H1 (cell line): ENCODE data around the gene KRTAP12-2. TPM values are rescaled to one million over a fixed set of nuclear protein-coding genes. Genes with fewer than 3 reads are reported as not detected.
A peak's percentile ranks its signal among the peaks of the same experiment; 100 is the strongest.

Experiments used
- CTCF ChIA-PET: fragments of 300-600 bp; sonication (Branson Sonifier 250); formaldehyde crosslinking; loops from one replicate; lab custom pipeline; 2021; ENCODE audit not compliant: partially characterized antibody; lab: Charles Lee
- POLR2A ChIA-PET: fragments of 300-600 bp; sonication (Branson Sonifier 250); formaldehyde crosslinking; loops from one replicate; lab custom pipeline; 2021; ENCODE audit warnings: inconsistent platforms; ENCODE audit not compliant: partially characterized antibody; lab: Charles Lee
- DNase-seq, 2 experiments: peaks; one replicate each; pipeline versions ENCODE4 v3.0.0 to v3.0.0-alpha.2; 2010 to 2022; ENCODE audit warnings: low spot score in 2 of 2, low read depth in 1 of 2, mixed read lengths in 1 of 2
- FAIRE-seq: peaks from 2 replicates; lab custom pipeline; 2011; peaks lifted over from hg19 to GRCh38; lab: Jason Lieb, UNC
- H2AFZ ChIP-seq: 2 replicates; pipeline ENCODE4 v1.8.1; 2012; ENCODE audit warnings: low read length, inconsistent platforms
- H2AK5ac ChIP-seq: 2 replicates; pipeline ENCODE4 v1.6.1; 2013; ENCODE audit warnings: low read depth, low read length
- H2BK120ac ChIP-seq: replicated peaks from 2 replicates; pipeline ENCODE3; 2013; ENCODE audit warnings: low read depth, low read length, inconsistent platforms
- H2BK12ac ChIP-seq: 2 replicates; pipeline ENCODE4 v1.6.1; 2013; ENCODE audit warnings: low read depth, low read length
- H2BK15ac ChIP-seq: 2 replicates; pipeline ENCODE4 v1.6.1; 2013; ENCODE audit warnings: low read length
- H2BK20ac ChIP-seq: 2 replicates; pipeline ENCODE4 v1.6.1; 2013; ENCODE audit warnings: low read length
- H2BK5ac ChIP-seq: 2 replicates; pipeline ENCODE4 v1.6.1; 2013; ENCODE audit warnings: low read depth, low read length
- H3K14ac ChIP-seq: 2 replicates; pipeline ENCODE4 v1.6.1; 2013; ENCODE audit warnings: inconsistent platforms; ENCODE audit not compliant: insufficient read length
- H3K18ac ChIP-seq: 2 replicates; pipeline ENCODE4 v1.6.1; 2013; ENCODE audit warnings: low read length; ENCODE audit errors: extremely low read depth
- H3K23ac ChIP-seq: 2 replicates; pipeline ENCODE4 v1.6.1; 2013; ENCODE audit warnings: inconsistent platforms; ENCODE audit not compliant: insufficient read length
- H3K23me2 ChIP-seq: 2 replicates; pipeline ENCODE4 v1.6.1; 2013; ENCODE audit warnings: low read depth, low read length
- H3K27ac ChIP-seq: 2 replicates; pipeline ENCODE4 v1.6.1; 2011; ENCODE audit warnings: low read depth, low read length, inconsistent platforms
- H3K27me3 ChIP-seq, 4 experiments: replicated peaks in 1 of 4; 1 replicate in 1 of 4; 2 replicates in 3 of 4; pipeline versions ENCODE4 v1.6.1 to v1.8.1; 2011 to 2013; ENCODE audit warnings: low read length in 3 of 4, mild to moderate bottlenecking in 3 of 4, inconsistent platforms in 2 of 4, mixed read lengths in 2 of 4, moderate library complexity in 1 of 4; ENCODE audit not compliant: control insufficient read depth in 3 of 4, insufficient read depth in 3 of 4; ENCODE audit errors: extremely low read depth in 1 of 4
- H3K36me3 ChIP-seq, 4 experiments: 2 replicates each; pipeline versions ENCODE4 v1.6.1 to v1.8.1; 2011 to 2013; ENCODE audit warnings: mild to moderate bottlenecking in 4 of 4, low read length in 3 of 4, moderate library complexity in 2 of 4, control low read depth in 1 of 4, inconsistent platforms in 1 of 4; ENCODE audit not compliant: insufficient read depth in 4 of 4, control insufficient read depth in 2 of 4
- H3K4ac ChIP-seq: replicated peaks from 2 replicates; pipeline ENCODE3; 2013; ENCODE audit warnings: low read length, low read depth, mixed read lengths, inconsistent platforms; ENCODE audit not compliant: insufficient read length
- H3K4me1 ChIP-seq, 4 experiments: replicated peaks in 1 of 4; 1 replicate in 1 of 4; 2 replicates in 3 of 4; pipeline versions ENCODE4 v1.6.1 to v1.8.1; 2011 to 2013; ENCODE audit warnings: low read length in 3 of 4, inconsistent platforms in 2 of 4, mixed read lengths in 1 of 4; ENCODE audit not compliant: insufficient read depth in 4 of 4, control insufficient read depth in 3 of 4
- H3K4me2 ChIP-seq, 2 experiments: 2 replicates each; pipeline versions ENCODE4 v1.6.1 to v1.8.1; 2011 to 2013; ENCODE audit warnings: low read depth in 2 of 2, low read length in 2 of 2, control low read depth in 1 of 2, inconsistent platforms in 1 of 2, mild to moderate bottlenecking in 1 of 2; ENCODE audit not compliant: insufficient read depth in 1 of 2
- H3K4me3 ChIP-seq, 4 experiments: fragments of 200-600, 300-600 bp in 1 of 4; sonication (generic), shearing (Covaris generic), sonication (Bioruptor Twin) in 1 of 4; 2 replicates each; pipeline versions ENCODE4 v1.5.1 to v1.8.1; 2011 to 2016; ENCODE audit warnings: low read length in 4 of 4, low read depth in 3 of 4, control low read depth in 2 of 4, inconsistent platforms in 2 of 4, mild to moderate bottlenecking in 2 of 4, mixed read lengths in 1 of 4, moderate library complexity in 1 of 4; ENCODE audit not compliant: insufficient read depth in 2 of 4; ENCODE audit errors: extremely low read depth in 1 of 4
- H3K56ac ChIP-seq: replicated peaks from 2 replicates; pipeline ENCODE3; 2013; ENCODE audit warnings: low read depth, mild to moderate bottlenecking, mixed read lengths, low read length, inconsistent platforms; ENCODE audit not compliant: insufficient read length
- H3K79me1 ChIP-seq: 2 replicates; pipeline ENCODE4 v1.6.1; 2013; ENCODE audit warnings: low read depth, low read length, control low read depth
- H3K79me2 ChIP-seq, 2 experiments: 2 replicates each; pipeline versions ENCODE4 v1.6.1 to v1.8.1; 2012 to 2013; ENCODE audit warnings: low read length in 2 of 2, mild to moderate bottlenecking in 2 of 2, inconsistent platforms in 1 of 2; ENCODE audit not compliant: insufficient read depth in 2 of 2, control insufficient read depth in 1 of 2
- H3K9ac ChIP-seq, 4 experiments: replicated peaks in 1 of 4; 1 replicate in 1 of 4; 2 replicates in 3 of 4; pipeline versions ENCODE4 v1.6.1 to v1.8.1; 2011 to 2013; ENCODE audit warnings: low read depth in 3 of 4, low read length in 3 of 4, control low read depth in 2 of 4, mild to moderate bottlenecking in 2 of 4, moderate library complexity in 2 of 4, inconsistent platforms in 1 of 4; ENCODE audit errors: extremely low read depth in 1 of 4
- H3K9me3 ChIP-seq, 2 experiments: 2 replicates each; pipeline versions ENCODE4 v1.6.1 to v1.8.1; 2012 to 2013; ENCODE audit warnings: mild to moderate bottlenecking in 2 of 2, moderate library complexity in 2 of 2, control low read depth in 1 of 2, inconsistent platforms in 1 of 2, low read depth in 1 of 2, low read length in 1 of 2, mixed read lengths in 1 of 2; ENCODE audit not compliant: insufficient read depth in 2 of 2
- H4K20me1 ChIP-seq, 2 experiments: replicated peaks in 1 of 2; 2 replicates each; pipeline versions ENCODE3 to v1.8.1; 2011 to 2013; ENCODE audit warnings: inconsistent platforms in 2 of 2, low read length in 2 of 2, mild to moderate bottlenecking in 1 of 2; ENCODE audit not compliant: insufficient read depth in 2 of 2, control insufficient read depth in 1 of 2
- H4K5ac ChIP-seq: 2 replicates; pipeline ENCODE4 v1.6.1; 2013; ENCODE audit warnings: low read length, low read depth, mixed read lengths, inconsistent platforms; ENCODE audit not compliant: insufficient read length
- H4K8ac ChIP-seq: 2 replicates; pipeline ENCODE4 v1.8.0; 2013; ENCODE audit warnings: mild to moderate bottlenecking, moderate library complexity, low read length, inconsistent platforms; ENCODE audit not compliant: insufficient read depth; ENCODE audit errors: extremely low read depth
- H4K91ac ChIP-seq: replicated peaks from 2 replicates; pipeline ENCODE3; 2013; ENCODE audit warnings: low read length, mixed read lengths, inconsistent platforms; ENCODE audit not compliant: insufficient read length
- BRCA1 ChIP-seq: IDR thresholded peaks from 2 replicates; pipeline ENCODE4 v1.6.1; 2012; ENCODE audit warnings: low read depth, low read length, improper control_type of control experiment
- CBX5 ChIP-seq: fragments of 300-800, 300-1000 bp; sonication (generic); IDR thresholded peaks from 2 replicates; pipeline ENCODE4 v1.7.1; 2016; ENCODE audit warnings: antibody characterized with exemption, low read length, low read depth
- CHD2 ChIP-seq: IDR thresholded peaks from 2 replicates; pipeline ENCODE4 v1.6.1; 2012; ENCODE audit warnings: low read length, improper control_type of control experiment
- HDAC6 ChIP-seq: IDR thresholded peaks from one replicate; pipeline ENCODE4 v1.7.1; 2012; ENCODE audit warnings: low read depth, mild to moderate bottlenecking, inconsistent platforms, low read length, moderate library complexity
- JUND ChIP-seq: IDR thresholded peaks from 2 replicates; pipeline ENCODE4 v1.6.1; 2011; ENCODE audit warnings: mild to moderate bottlenecking, improper control_type of control experiment, low read length
- KDM5A ChIP-seq: fragments of 200-600 bp; IDR thresholded peaks from 2 replicates; pipeline ENCODE4 v1.7.1; 2012; ENCODE audit warnings: mild to moderate bottlenecking, low read length, inconsistent platforms, mixed read lengths
- NANOG ChIP-seq: IDR thresholded peaks from 2 replicates; pipeline ENCODE4 v1.6.1; 2011; ENCODE audit warnings: low read length, low read depth, mild to moderate bottlenecking, inconsistent platforms; ENCODE audit not compliant: insufficient read depth, poor library complexity, severe bottlenecking
- NRF1 ChIP-seq: IDR thresholded peaks from 2 replicates; pipeline ENCODE4 v1.6.1; 2011; ENCODE audit warnings: mild to moderate bottlenecking, low read depth, low read length, improper control_type of control experiment
- POLR2A ChIP-seq, 2 experiments: IDR thresholded peaks; 1 replicate in 1 of 2; 2 replicates in 1 of 2; pipeline ENCODE4 v1.6.1; 2011; ENCODE audit warnings: low read depth in 2 of 2, low read length in 2 of 2, mild to moderate bottlenecking in 2 of 2; ENCODE audit errors: control extremely low read depth in 1 of 2
- RAD21 ChIP-seq, 2 experiments: IDR thresholded peaks in 1 of 2; conservative IDR thresholded peaks in 1 of 2; 2 replicates each; pipeline ENCODE4 v1.6.1; 2011; ENCODE audit warnings: low read depth in 2 of 2, low read length in 2 of 2, improper control_type of control experiment in 1 of 2, inconsistent platforms in 1 of 2, mild to moderate bottlenecking in 1 of 2, moderate library complexity in 1 of 2
- RFX5 ChIP-seq: IDR thresholded peaks from 2 replicates; pipeline ENCODE4 v1.6.1; 2011; ENCODE audit warnings: low read depth, low read length, improper control_type of control experiment, borderline replicate concordance
- SIN3A ChIP-seq, 2 experiments: IDR thresholded peaks in 1 of 2; conservative IDR thresholded peaks in 1 of 2; 2 replicates each; pipeline ENCODE4 v1.6.1; 2011 to 2012; ENCODE audit warnings: low read length in 2 of 2, improper control_type of control experiment in 1 of 2, low read depth in 1 of 2, mild to moderate bottlenecking in 1 of 2
- TEAD4 ChIP-seq: IDR thresholded peaks from 2 replicates; pipeline ENCODE4 v1.6.1; 2012; ENCODE audit warnings: low read depth, low read length, inconsistent platforms, mixed read lengths
- WGBS, 2 experiments: shearing (Covaris generic) in 1 of 2; methylation state at CpG; one replicate each; pipeline versions ENCODE4 v1.1.6 to v1.1.7; 2013 to 2015; ENCODE audit warnings: low lambda C conversion rate in 2 of 2, mixed read lengths in 2 of 2, inconsistent platforms in 1 of 2, low coverage in 1 of 2, missing lambda C conversion rate in 1 of 2; ENCODE audit not compliant: insufficient replicate concordance in 2 of 2, insufficient coverage in 1 of 2, insufficient read length in 1 of 2; ENCODE audit errors: extremely low coverage in 1 of 2, missing lambda C conversion rate in 1 of 2; 5-methylcytosine and 5-hydroxymethylcytosine counted together
- polyA plus RNA-seq, 7 experiments: library from polyadenylated mRNA; depleted of rRNA in 3 of 7; stranded (reverse) in 5 of 7; unstranded in 2 of 7; fragments of >200 nt in 5 of 7; fragments of 200-250 nt in 2 of 7; gene quantifications; 1 replicate in 5 of 7; 2 replicates in 1 of 7; 4 replicates in 1 of 7; pipeline versions ENCODE4 v1.2.1 to v1.2.3, GENCODE V29; 2011 to 2013; ENCODE audit warnings: missing spikeins in 2 of 7, mixed read lengths in 2 of 7
- total RNA-seq: library from RNA; stranded (reverse); fragmentation: NEBNext Ultra II Directional; extraction: Animal tissue kit (Norgen Biotek cat#: 25700); gene quantifications from 2 replicates; pipeline ENCODE4 v1.2.1, GENCODE V29; 2021

The KRTAP12-2 gene
- total and polyA plus RNA-seq, 2 of the 8 experiments (the other 6 are each of a cell fraction or from before 2014, with no cell fraction given), result 0.50 TPM; not detected in 1

GRCh38 chr21:44654576-44655175, 12.1 kb downstream of the KRTAP12-2 start, which contains the start of gene KRTAP12-4:
Gene KRTAP12-4 (minus strand): TSS chr21:44654659. CDS start chr21:44654614, 45 bp downstream.
- no peak within 1 kb of the TSS for H3K9ac ChIP-seq
- no peak within 1 kb of the TSS for H3K18ac ChIP-seq
- no peak within 1 kb of the TSS for H2BK15ac ChIP-seq
- H3K36me3 ChIP-seq, result no peaks in the 10 kb centered on the region
- no peak within 1 kb of the TSS for H2BK120ac ChIP-seq
- no peak within 1 kb of the TSS for H3K4me3 ChIP-seq
- no peak within 1 kb of the TSS for H3K4me2 ChIP-seq
- H4K8ac ChIP-seq, result no peak within 1 kb of the TSS
- no peak within 1 kb of the TSS for H3K23ac ChIP-seq
- H3K9me3 ChIP-seq, result peaks cover 0 to 4% of the 10 kb centered on the region in 2 experiments; a peak in 2 of 4 replicates
- no peak within 1 kb of the TSS for H3K4ac ChIP-seq
- no peak within 1 kb of the TSS for H2BK12ac ChIP-seq
- H4K5ac ChIP-seq, result no peak within 1 kb of the TSS
- no peaks in the 10 kb centered on the region for H4K20me1 ChIP-seq
- no peaks in the 10 kb centered on the region for H3K79me2 ChIP-seq
- WGBS, 2 experiments, result 85% methylated on average over 9 of the region's 9 CpGs; no CpG with 5 or more reads in 1 of the 2 experiments
- H2AFZ ChIP-seq, result no peak within 1 kb of the TSS
- ChIA-PET CTCF (interaction anchor here (0.8 kb wide), 1 partner anchor 72 kb away, joined by 3 read pairs; no protein-coding TSS in a partner anchor), POLR2A (no interaction called here)
- H3K4me1 ChIP-seq, result peaks cover 0 to 7% (median under 1%) of the 10 kb centered on the region in 4 experiments; a peak in 5 of 7 replicates
- no peaks in the 10 kb centered on the region for H3K23me2 ChIP-seq
- no peaks in the 10 kb centered on the region for H3K79me1 ChIP-seq
- no peak within 1 kb of the TSS for H2BK5ac ChIP-seq
- H3K27me3 ChIP-seq, result peaks cover 0 to 2% (median 0%) of the 10 kb centered on the region in 4 experiments; a peak in 1 of 7 replicates
- H3K14ac ChIP-seq, result no peak within 1 kb of the TSS
- 0 out of 2 replicates have a peak within 1 kb of the TSS, but pooled peaks have one; percentile 53 for H2AK5ac ChIP-seq
- H4K91ac ChIP-seq, result no peak within 1 kb of the TSS
- no peak within 1 kb of the TSS for H3K56ac ChIP-seq
- no peak within 1 kb of the TSS for H3K27ac ChIP-seq
- FAIRE-seq, result no peak
- DNase-seq, result no peak
- H2BK20ac ChIP-seq, result no peak within 1 kb of the TSS
- TF ChIP-seq TEAD4, result no peak
- no peak for TF ChIP-seq RFX5
- no peak for TF ChIP-seq BRCA1
- no peak for TF ChIP-seq RAD21 (IDR thresholded peaks at IDR 0.05 in 1 of 2, conservative IDR thresholded peaks at IDR 0.05 in 1 of 2; ENCODE audit: low read depth in 2 of 2, low read length in 2 of 2)
- no peak for TF ChIP-seq SIN3A (conservative IDR thresholded peaks at IDR 0.05 in 1 of 2, IDR thresholded peaks at IDR 0.05 in 1 of 2; ENCODE audit: low read depth in 1 of 2, low read length in 2 of 2)
- TF ChIP-seq NRF1, result no peak
- TF ChIP-seq CBX5, result no peak
- TF ChIP-seq KDM5A, result no peak
- TF ChIP-seq POLR2A (IDR thresholded peaks at IDR 0.05; ENCODE audit: control extremely low read depth in 1 of 2, low read depth in 2 of 2, low read length in 2 of 2), result no peak
- no peak for TF ChIP-seq NANOG
- TF ChIP-seq CHD2, result no peak
- TF ChIP-seq JUND, result no peak
- TF ChIP-seq HDAC6, result no peak
